Keratinocyte (primary cell): ENCODE measurements around the gene PRKN. TPM values are rescaled to one million over a fixed set of nuclear protein-coding genes. Genes with fewer than 3 reads are reported as not detected.
A peak's percentile ranks its signal among the peaks of the same experiment; 100 is the strongest.

Experiments
- DNase-seq: peaks from one replicate; pipeline ENCODE4 v3.0.0-alpha.2; 2011; ENCODE audit warnings: low read depth, missing footprints, low spot score
- FAIRE-seq: peaks from 2 replicates; lab custom pipeline; 2011; peaks lifted over from hg19 to GRCh38; lab: Jason Lieb, UNC
- H2AFZ ChIP-seq: 2 replicates; pipeline ENCODE4 v1.6.0; 2012; ENCODE audit warnings: low read length, control low read depth, inconsistent platforms; ENCODE audit not compliant: control insufficient read depth
- H3K27ac ChIP-seq: 2 replicates; pipeline ENCODE4 v1.5.1; 2011; ENCODE audit warnings: low read length; ENCODE audit not compliant: control insufficient read depth, insufficient read depth
- H3K27me3 ChIP-seq: 3 replicates; pipeline ENCODE4 v1.6.0; 2011; ENCODE audit warnings: low read length; ENCODE audit not compliant: control insufficient read depth, insufficient read depth; ENCODE audit errors: extremely low read depth
- H3K36me3 ChIP-seq, 2 experiments: 2 replicates in 1 of 2; 3 replicates in 1 of 2; pipeline ENCODE4 v1.5.1; 2011; ENCODE audit warnings: low read length in 2 of 2, mild to moderate bottlenecking in 1 of 2; ENCODE audit not compliant: control insufficient read depth in 2 of 2, insufficient read depth in 2 of 2; ENCODE audit errors: extremely low read depth in 1 of 2
- H3K4me1 ChIP-seq: 3 replicates; pipeline ENCODE4 v1.5.1; 2011; ENCODE audit warnings: low read length; ENCODE audit not compliant: control insufficient read depth, insufficient read depth; ENCODE audit errors: extremely low read depth
- H3K4me2 ChIP-seq: 3 replicates; pipeline ENCODE4 v1.6.0; 2011; ENCODE audit warnings: low read depth, low read length; ENCODE audit not compliant: control insufficient read depth, insufficient read depth; ENCODE audit errors: extremely low read depth
- H3K4me3 ChIP-seq, 3 experiments: fragments of 200-600 bp in 1 of 3; sonication (generic) in 1 of 3; 2 replicates in 2 of 3; 3 replicates in 1 of 3; pipeline ENCODE4 v1.5.1; 2011 to 2016; ENCODE audit warnings: low read length in 3 of 3, mild to moderate bottlenecking in 3 of 3, control low read depth in 2 of 3, inconsistent platforms in 1 of 3, low read depth in 1 of 3, mixed read lengths in 1 of 3, mixed run types in 1 of 3, moderate library complexity in 1 of 3; ENCODE audit not compliant: control insufficient read depth in 2 of 3, insufficient read depth in 2 of 3; ENCODE audit errors: extremely low read depth in 1 of 3
- H3K79me2 ChIP-seq: 2 replicates; pipeline ENCODE4 v1.6.0; 2012; ENCODE audit warnings: low read length; ENCODE audit not compliant: control insufficient read depth, insufficient read depth
- H3K9ac ChIP-seq: 3 replicates; pipeline ENCODE4 v1.6.0; 2011; ENCODE audit warnings: low read length; ENCODE audit not compliant: control insufficient read depth, insufficient read depth; ENCODE audit errors: extremely low read depth
- H3K9me1 ChIP-seq: 3 replicates; pipeline ENCODE4 v1.6.0; 2011; ENCODE audit warnings: low read length; ENCODE audit not compliant: control insufficient read depth, insufficient read depth; ENCODE audit errors: extremely low read depth
- H3K9me3 ChIP-seq: 2 replicates; pipeline ENCODE4 v1.5.1; 2012; ENCODE audit warnings: low read depth, low read length; ENCODE audit not compliant: control insufficient read depth
- H4K20me1 ChIP-seq: 3 replicates; pipeline ENCODE4 v1.6.0; 2011; ENCODE audit warnings: low read length; ENCODE audit not compliant: control insufficient read depth, insufficient read depth; ENCODE audit errors: extremely low read depth
- CTCF ChIP-seq, 3 experiments: IDR thresholded peaks in 1 of 3; conservative IDR thresholded peaks in 1 of 3; optimal IDR thresholded peaks in 1 of 3; 2 replicates in 2 of 3; 3 replicates in 1 of 3; pipeline versions ENCODE3 to v1.5.1; 2011; ENCODE audit warnings: low read length in 3 of 3, mild to moderate bottlenecking in 3 of 3, moderate library complexity in 2 of 3, control low read depth in 1 of 3, inconsistent platforms in 1 of 3; ENCODE audit not compliant: insufficient read depth in 2 of 3; ENCODE audit errors: extremely low read depth in 1 of 3
- EZH2 ChIP-seq: IDR thresholded peaks from one replicate; pipeline ENCODE4 v1.6.1; 2012; ENCODE audit warnings: inconsistent platforms, mild to moderate bottlenecking, low read length, moderate library complexity
- dilution Hi-C: fragments of 300-500 bp; cut with MboI; formaldehyde crosslinking; loops from one replicate; pipeline ENCODE4 v1.7.0; 2020; ENCODE audit warnings: low sequenced_read_pairs; ENCODE audit not compliant: extremely low pct_ligation_motif_present
- polyA plus RNA-seq, 5 experiments: library from polyadenylated mRNA; depleted of rRNA in 3 of 5; stranded (reverse) in 3 of 5; stranded (forward) in 1 of 5; unstranded in 1 of 5; fragments of >200 nt; gene quantifications; 1 replicate in 1 of 5; 2 replicates in 3 of 5; 3 replicates in 1 of 5; pipeline versions ENCODE4 v1.2.1 to v1.2.3, GENCODE V29; 2011 to 2012; ENCODE audit warnings: missing spikeins in 2 of 5, low read depth in 1 of 5, low replicate concordance in 1 of 5

The PRKN gene
- polyA plus RNA-seq, 1 donor (not counting 4 experiments of a cell fraction or from before 2014, with no cell fraction given): 0.67 TPM

- H3K9ac ChIP-seq: no peak overlapping the region
- H3K36me3 ChIP-seq: no peaks in the 10 kb centered on the region
- FAIRE-seq (no peak), DNase-seq (no peak)
- H3K4me3 ChIP-seq: no peak overlapping the region
- no peak overlapping the region for H3K27ac ChIP-seq
- no peaks in the 10 kb centered on the region for H3K9me1 ChIP-seq
- no peaks in the 10 kb centered on the region for H4K20me1 ChIP-seq
- H3K79me2 ChIP-seq: no peaks in the 10 kb centered on the region
- H3K9me3 ChIP-seq: no peaks in the 10 kb centered on the region
- no peak overlapping the region for H3K4me2 ChIP-seq
- H2AFZ ChIP-seq: no peak overlapping the region
- peak in 2 of 3 experiments; percentile 12 to 32 for TF ChIP-seq CTCF (optimal IDR thresholded peaks at IDR 0.05 in 1 of 3, IDR thresholded peaks at IDR 0.05 in 1 of 3, conservative IDR thresholded peaks at IDR 0.05 in 1 of 3; ENCODE audit: extremely low read depth in 1 of 3, insufficient read depth in 2 of 3, low read length in 3 of 3)
- no peak for TF ChIP-seq EZH2
- dilution Hi-C loops: no loop called here
- peaks cover 19% of the 10 kb centered on the region for H3K4me1 ChIP-seq
- no peaks in the 10 kb centered on the region for H3K27me3 ChIP-seq
These were observed 384.2 kb downstream of the PRKN start for GRCh38 chr6:162343198-162343935.

- dilution Hi-C loops: no loop called here
- no peak overlapping the region for H3K4me3 ChIP-seq
- no peak overlapping the region for H3K4me2 ChIP-seq
- FAIRE-seq: no peak
- H3K79me2 ChIP-seq: no peaks in the 10 kb centered on the region
- no peaks in the 10 kb centered on the region for H4K20me1 ChIP-seq
- no peak for TF ChIP-seq CTCF (optimal IDR thresholded peaks at IDR 0.05 in 1 of 3, IDR thresholded peaks at IDR 0.05 in 1 of 3, conservative IDR thresholded peaks at IDR 0.05 in 1 of 3; ENCODE audit: extremely low read depth in 1 of 3, insufficient read depth in 2 of 3, low read length in 3 of 3)
- no peak for TF ChIP-seq EZH2
- no peaks in the 10 kb centered on the region for H3K9me1 ChIP-seq
- H2AFZ ChIP-seq: no peak overlapping the region
- no peak overlapping the region for H3K27ac ChIP-seq
- no peaks in the 10 kb centered on the region for H3K36me3 ChIP-seq
- H3K4me1 ChIP-seq: no peaks in the 10 kb centered on the region
- H3K9ac ChIP-seq: no peak overlapping the region
- no peaks in the 10 kb centered on the region for H3K9me3 ChIP-seq
- H3K27me3 ChIP-seq: no peaks in the 10 kb centered on the region
- DNase-seq: no peak
These were observed 390.2 kb downstream of the PRKN start for GRCh38 chr6:162337412-162337811.
